ENCODE results near the gene MBD6.

- TF ChIP-seq CTCF (IDR thresholded peaks at IDR 0.05) (no peak), EP300 (IDR thresholded peaks at IDR 0.05) (no peak), ESRRA (IDR thresholded peaks at IDR 0.05; ENCODE audit: borderline replicate concordance, low read length) (no peak), POLR2A (IDR thresholded peaks at IDR 0.05; ENCODE audit: low read length) (no peak)
Observed at GRCh38 chr12:57474430-57474829, 48.2 kb upstream of the MBD6 start.

Data from A549 (cell line).